ENCODE data around the gene SERPINA10.

- TF ChIP-seq CTCF (conservative IDR thresholded peaks at IDR 0.05): no peak
- no peak for TF ChIP-seq ZFX (IDR thresholded peaks at IDR 0.05)
Measured at GRCh38 chr14:94342334-94342934, 49.4 kb upstream of the SERPINA10 start.

Data from C4-2B (cell line).